Activated CD8-positive, alpha-beta memory T cell treated with anti-CD3 and anti-CD28 coated beads, Interleukin-2, amount 50 U/mL, for 1 hour (primary cell): ENCODE results near the gene SLC25A21.

Experiments
- DNase-seq: peaks from one replicate; pipeline ENCODE4 v3.0.0-alpha.2; 2020; ENCODE audit errors: extremely low read depth

The SLC25A21 gene

DNA sequence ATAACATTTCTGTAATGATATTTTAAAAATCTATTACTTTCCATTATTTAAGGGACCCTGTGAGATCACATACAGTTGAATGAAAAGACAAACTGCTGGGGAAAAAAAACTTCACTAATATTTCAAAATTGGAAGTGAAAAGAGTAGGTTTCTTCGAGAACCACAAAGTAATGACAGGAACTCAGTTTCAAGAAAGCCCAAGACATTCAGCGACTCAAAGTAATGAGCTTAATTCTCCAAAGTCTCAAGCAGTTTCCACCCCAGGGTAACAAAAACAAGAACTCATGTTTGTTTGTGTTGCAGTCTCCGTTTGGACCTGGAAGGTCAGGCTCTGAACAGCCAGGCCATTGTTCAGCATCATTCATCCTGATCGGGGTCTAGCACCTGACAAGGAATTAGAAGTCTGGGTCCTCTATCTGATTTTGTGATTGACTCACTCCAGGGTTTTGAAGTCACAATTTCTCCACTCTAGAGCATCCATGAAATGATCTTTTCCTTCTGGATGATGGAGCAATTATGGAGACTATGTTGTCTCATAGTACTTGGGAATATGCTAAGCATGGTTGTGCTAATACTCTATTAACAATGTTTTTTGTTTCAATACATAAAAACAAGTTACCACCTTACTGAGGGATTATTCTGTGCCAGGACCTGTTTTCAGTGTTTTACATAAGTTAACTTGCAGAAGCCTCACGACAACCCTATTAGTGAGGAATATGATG lies 126.9 kb downstream of the SLC25A21 start:
- DNase-seq, result no peak

DNA sequence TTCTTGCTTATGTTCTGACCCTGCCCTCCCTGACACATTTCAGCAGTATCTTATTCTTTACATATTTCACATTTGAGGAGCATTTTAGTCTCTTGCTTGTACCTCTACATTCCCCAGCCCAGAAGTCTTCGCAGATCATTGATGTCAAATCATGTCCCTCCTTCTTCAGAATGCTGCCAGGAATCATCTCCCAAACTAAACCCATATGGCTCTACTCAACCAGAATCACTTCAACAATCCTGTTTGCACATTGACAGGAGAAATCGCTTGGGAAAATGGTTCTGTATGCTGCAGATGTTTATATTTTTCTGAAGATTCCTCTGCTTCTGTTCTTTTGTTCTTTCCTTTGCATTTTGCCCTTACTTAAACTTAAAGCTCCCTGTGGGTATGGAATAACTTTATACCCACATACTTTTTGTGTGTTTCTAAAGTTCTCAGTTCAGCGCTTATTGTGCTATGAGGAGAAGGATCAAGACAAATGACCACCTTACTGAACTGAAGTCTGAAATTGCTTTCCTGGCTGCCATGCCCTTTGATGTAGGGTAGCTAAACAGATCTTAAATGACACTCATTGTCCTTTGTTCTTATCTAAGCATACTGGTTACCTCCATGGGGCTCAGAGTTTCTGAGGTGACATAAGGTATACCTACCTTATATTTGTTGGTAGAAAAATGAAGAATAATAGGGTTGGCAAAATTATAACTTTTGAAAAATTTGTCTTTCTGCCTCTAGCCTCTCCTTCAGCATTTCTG lies 134.6 kb downstream of the SLC25A21 start:
- no peak for DNase-seq

DNA sequence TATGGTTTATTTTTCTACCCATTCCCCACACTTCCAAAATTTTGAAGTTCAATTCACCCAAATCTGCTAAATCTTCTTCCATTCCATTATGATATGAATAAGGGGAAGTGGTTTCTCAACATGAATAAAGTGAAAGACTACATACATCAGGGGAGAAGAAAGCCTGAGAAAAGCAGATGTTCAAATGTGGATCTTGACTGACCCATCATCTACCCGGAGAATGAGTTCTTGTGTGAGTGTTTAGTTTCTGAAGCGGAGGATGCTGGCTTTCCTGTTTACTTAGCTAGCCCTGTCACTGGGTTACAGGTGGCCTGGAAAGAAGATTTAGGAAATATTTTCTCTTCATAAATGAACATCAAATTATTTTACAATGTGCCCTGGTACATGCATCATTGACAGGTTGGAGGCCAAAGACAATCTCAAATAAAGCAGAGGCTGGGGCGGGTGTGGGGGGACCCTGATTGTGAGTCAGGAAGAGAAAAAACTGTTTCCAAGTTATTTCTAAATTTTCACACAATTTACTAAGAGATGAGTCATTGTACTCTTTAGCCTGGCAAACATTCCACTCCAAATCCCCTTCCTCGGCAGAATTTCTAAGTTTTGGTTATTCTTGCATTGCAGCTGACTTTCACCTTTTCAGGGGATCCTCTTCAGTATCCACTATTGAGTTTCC lies 135.6 kb downstream of the SLC25A21 start:
- DNase-seq, result no peak

DNA sequence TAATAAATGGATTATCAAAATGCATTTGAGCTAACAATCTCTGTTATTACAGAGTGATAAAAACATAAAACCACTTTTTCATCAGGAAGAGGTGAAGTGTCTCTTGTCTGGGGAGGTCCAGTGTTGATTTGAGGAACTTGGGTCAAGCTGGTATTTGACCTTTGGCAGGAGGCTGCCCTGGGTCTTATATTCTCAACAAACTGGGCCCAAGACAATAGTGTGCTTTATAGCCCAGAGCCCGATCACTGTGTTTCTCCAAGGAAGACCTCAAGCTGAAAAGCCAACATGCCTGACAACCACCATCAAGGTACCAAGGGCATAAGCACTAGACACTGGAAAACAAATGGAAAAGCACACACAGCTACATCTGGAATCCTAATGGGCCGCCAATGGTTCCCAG lies 137.0 kb downstream of the SLC25A21 start:
- DNase-seq, result no peak

DNA sequence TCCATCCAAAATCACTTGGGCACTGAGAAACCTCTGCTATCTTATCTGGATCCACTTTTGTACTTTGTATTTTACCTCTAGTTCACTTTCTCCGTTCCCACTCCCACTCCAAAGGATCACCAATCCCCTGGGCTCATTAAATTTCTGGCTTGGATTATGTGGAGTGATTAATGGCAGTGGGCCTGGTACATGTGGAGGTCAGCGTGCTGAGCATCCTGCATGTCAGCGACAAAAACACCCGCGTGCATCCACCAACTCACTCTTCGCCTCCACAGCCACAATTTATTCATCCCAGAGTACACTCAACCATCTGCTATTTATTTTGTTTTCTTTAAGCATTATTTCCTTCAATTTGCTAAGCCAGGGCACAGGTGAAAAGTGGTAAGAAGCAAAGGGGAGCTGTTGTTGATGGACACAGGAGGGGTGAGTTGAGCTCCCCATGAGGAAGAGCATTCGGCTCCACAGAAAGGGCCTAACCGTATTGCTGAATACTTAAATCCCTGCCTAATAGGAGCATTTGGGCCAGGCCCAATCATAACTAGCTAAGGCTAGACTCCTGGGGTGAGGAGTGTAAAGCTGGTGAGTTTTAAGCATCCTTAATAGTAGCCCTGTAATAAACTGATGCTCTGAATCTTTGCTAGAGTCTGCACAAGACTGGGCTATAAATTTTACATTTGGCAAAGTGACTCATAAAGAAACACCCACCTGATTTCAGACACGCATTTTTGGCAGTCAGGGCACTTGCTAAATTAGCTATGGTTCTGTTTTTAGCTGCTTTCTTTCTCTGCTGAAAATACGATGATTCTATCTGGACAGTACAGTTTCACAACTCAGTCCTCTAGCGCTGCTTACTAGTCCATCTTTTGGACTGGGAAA lies 137.8 kb downstream of the SLC25A21 start:
- DNase-seq, result no peak

DNA sequence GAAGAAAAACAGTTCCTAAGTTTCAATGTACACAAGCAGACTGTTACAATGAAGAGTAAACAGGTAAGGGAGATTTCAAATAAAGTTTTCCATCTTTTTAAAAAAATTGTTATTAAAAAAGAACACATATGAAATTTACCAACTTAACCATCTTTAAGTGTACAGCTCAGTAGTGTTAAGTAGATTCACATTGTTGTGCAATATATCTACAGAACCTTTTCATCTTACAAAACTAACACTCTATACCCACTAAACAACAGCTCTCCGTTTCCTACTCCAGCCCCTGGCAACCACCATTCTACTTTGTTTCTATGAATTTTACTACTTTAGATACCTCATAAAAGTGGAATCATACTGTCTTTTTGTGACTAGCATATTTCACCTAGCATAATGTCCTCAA lies 139.5 kb downstream of the SLC25A21 start:
- no peak for DNase-seq

DNA sequence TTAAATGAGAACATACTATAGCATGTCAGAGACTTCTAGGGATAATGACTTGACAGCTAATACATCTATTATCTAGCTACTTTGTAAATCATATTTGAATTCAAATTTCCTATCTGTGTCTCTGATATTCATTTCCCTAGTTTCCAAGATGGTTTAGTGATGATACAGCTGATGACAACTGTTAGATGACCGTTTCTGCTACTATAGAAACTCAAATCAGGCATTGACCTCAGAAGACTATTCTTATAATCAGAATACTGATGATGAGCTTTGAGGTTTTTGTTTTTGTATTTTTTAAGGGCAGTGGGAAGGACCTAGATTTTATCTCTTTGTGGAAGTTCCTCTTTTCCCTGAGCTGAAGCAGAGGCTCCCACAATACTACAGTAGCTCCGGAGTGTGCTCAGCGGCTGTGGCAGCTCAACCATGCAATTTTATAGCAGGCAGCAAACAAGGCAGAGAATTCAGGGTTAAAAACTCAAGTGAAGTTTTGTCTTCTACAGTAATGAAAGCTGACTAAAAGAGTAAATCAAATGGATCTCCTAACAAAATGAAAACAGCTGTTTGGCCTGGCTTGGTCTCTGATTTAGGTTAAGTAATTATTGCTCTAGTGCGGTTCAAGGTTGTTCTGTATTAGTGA lies 145.1 kb downstream of the SLC25A21 start:
- DNase-seq, result no peak

DNA sequence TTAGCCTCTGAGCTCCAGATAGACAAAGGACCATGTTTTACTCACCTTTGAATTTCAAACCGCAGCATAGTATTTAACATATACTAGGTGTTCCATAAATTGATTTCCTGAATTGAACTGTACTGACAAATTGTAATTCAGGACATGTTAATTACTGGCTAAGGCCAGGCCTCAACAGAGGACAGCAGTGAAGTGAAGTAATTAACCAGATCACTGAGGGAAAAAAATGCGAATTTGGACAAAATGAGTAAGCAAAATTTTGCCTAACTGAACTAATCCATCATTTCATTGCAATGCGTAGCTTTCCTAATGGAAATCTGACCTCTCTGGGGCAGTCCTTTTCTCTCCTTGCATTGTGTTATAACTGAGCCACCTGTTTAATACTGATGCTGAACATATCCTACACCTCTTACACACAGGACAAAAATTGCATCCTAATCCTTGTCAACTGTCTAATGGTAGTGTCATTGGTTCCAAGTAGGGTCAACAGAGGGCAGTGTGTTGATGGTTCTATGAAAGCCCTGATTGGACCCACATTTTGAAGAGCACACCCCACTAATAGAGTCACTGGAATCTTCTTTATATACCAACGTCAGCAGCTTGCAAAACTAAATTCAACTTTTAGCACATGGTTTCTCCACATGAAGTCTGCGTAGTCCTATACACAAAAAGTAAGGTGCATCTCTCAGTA lies 148.4 kb downstream of the SLC25A21 start:
- no peak for DNase-seq

DNA sequence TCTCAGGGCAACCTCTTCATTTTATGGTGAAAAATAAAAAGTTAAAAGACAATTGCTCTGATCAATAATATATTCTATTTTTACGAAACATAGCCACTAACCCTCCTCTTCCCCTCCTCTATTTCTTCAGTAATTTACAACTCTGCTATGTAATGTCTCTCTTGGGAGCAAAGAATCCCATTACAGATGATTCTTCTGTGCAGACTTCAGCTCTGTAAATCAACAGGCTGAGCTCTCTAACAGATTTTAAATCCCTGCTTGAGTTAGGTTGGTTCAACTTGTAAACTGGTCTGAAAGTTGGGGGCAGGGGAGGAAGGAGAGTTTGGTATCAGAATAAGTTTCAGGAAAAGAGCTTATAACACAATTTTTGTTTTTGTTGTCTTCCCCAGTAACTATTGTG lies 151.0 kb downstream of the SLC25A21 start:
- no peak for DNase-seq

DNA sequence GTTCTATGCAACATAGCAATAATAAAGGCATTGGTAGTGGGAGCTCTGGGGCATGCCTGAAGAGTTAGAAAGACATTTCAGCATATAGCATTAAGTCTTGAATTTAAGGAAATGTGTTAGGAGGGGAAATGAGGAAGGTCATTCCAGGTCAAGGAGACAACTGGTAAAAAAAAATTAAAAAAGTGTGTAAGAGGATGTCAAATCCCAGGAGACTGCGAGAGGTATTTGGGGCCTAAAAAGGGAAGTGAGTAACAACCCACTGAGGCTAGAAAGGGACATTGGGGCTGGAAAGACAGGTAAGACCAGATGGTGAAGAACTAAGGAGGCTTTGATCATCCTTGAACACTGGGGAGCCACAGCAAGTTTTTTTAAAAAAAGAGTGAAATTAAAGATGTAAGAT lies 152.9 kb downstream of the SLC25A21 start:
- no peak for DNase-seq

DNA sequence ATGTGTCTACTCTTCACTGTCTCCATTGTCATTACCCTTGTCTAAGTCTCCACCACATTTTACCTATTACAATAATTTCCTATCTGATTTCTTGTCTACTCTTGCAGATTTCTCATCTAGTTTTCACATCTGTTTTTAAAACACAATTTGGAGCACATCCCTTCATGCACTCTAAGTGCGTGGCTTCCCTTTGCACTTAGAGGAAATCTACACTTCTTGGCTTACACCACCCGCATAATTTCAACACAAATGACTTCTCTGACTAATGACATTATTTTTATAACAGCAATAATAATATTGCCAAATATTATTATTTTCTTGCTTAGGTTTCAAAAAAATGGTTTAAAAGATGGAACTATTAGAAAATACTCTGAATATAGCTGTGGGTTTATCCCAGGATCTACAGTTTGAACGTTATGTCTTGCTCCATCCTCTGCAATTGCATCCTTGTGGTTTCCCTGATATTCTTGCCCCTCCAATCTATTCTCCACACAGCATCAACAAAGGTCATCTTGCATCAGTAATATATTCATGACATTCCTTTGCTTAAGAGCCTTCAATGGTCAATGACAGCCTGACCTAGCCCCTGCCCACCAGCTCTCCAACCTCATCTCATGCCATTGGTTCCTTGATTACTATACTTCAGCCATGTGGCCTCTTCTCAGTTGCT lies 153.7 kb downstream of the SLC25A21 start:
- no peak for DNase-seq

DNA sequence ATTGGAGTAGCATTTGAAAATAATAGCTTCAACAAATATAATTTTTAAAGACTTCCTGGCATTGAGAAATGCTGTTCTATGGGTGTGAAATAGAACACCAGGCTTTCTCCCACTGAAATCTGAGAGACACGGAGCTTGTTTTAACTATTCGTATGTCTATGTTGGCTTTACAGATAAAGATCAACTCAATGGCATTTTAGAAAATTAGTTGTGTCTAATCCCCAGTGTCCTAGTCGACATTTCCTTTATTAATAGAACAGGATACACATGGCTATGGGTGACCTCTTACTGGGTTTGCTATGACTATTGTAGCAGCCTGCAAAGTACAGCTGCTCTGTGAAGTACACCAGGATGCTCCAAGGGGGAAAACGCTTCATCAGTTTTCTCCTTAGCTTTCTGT lies 159.3 kb downstream of the SLC25A21 start:
- DNase-seq, result no peak

DNA sequence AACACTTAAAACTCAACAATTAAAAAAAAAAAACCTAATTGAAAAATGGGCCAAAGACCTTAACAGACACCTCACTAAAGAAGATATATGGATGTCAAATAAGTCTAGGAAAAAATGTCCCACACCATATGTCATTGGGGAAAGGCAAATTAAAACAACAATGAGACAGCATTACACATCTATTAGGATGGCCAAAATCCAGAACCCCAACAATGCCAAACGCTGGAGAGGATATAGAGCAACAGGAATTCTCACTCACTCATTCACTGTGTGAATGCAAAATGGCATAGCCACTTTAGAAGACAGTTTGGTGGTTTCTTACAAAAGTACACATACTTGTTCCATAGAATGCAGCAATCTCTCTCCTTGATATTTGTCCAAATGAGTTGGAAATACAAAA lies 173.7 kb downstream of the SLC25A21 start:
- no peak for DNase-seq

DNA sequence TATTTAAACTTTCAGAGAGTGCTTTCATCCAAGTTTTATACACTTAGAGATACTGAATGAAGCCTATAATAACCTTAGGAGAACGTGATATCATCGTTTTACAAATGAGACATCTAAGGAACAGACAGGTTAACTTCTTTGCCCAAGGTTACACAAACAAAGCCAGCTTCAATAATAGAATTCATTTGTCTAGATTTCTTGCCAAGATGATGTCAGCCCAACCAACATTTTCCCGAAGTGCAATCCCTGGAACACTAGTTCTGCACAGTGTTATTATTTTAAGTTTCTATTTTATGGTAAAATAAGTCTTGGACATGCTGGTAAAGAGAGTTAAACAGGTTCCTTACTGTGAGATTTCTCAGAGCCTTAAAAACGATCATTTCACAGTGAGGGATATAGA lies 174.6 kb downstream of the SLC25A21 start:
- no peak for DNase-seq

DNA sequence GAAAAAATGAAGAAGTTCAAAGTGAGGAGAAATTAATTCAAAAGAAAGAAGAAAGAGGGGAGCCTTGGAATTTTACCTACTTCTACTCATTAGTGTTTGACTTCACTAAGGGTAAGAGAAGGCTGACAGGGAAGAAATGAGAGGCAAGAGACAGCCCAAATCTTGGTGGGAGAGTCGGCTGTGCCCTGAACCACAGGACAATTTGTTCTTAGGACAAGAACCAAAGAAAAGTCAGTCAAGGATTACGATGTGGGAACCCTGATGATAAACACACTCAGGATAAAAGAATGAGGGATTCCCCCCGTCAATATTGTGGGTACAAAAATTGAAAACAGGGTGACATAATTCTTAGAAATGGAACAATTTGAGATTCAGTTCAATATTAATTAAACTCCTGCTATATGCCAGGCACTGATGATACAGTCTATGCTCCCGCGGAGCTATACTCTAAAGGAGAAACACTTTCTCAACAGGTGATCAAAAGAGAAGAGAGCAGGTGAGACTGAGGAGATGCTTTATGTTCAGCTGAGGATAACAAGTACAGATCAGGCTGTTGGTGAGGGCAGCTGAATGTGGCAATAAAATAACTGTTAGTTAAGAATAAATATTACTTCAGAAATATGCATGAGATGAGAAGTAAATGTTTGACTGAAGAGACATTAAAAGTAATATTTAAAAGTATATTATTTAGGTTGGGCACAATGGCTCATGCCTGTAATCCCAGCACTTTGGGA lies 175.4 kb downstream of the SLC25A21 start:
- no peak for DNase-seq

DNA sequence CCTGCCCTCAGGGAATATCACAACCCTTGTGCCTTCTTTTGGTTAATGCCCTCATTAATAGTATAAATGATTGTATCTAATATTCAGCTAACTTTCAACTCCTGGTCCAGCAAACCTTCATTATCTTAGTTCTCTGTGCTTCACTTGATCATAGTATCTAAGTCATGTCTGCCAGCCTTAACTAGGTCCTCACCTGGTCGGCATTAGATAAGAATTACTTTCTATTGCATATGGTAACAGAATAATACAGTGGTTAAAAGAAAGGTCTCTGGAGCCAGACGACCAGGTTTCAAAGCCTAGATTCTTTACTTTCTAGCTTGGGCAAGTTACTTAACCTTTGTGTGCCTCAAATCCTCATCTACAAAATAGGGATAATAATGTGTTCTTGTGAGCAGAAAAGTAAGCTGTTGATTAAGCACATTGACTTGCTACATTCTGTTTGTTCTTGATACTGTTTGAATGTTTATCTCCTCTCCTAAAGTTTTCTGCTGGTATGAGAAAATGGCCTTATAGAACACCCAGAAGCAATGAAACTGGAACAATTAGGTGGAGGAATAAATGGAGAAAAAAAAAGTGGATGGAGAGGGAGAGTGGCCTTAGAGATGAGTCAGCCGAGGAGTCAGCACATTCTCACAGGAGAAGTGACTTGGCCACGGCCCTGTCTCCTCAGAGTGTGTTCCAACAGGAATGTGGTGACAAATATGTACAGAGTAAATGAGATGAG lies 176.1 kb downstream of the SLC25A21 start:
- DNase-seq, result no peak

DNA sequence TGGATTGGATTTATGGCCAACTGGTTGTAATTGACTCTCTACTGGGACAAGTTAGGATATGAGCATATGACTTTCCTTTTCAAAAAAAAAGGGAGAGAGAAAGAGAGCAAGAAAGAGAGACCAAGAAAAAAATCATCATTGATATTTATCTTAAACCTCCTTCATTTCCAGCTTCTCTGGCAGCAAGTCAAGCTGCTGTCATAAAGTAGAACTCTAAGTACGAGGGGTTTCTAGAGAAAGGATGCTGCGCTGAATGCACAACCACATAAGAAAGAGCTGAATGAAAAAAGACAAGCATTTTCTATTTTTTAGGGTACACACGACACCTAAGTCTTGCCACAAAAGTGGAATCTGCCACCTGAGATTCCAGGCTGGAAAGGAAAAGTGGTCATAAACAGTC lies 182.6 kb downstream of the SLC25A21 start:
- DNase-seq, result no peak

DNA sequence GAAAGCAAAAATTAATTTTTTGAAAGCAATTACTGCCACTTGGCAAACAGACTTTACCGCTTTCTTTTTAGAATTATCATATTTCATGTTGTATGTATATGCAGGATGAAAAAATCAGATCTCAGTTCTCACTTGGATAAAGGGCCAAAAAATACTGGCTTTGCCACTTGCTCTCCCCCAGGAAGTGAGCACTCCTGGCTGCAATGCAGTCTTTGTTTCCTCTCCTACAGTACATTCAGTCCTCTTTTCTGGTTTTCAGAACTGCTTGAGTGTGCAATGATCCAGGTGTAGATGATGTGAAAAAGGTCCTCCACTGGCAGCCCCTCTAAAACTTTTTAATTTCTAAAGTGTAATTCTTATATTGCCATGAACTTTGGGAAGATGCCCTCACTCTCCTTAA lies 183.4 kb downstream of the SLC25A21 start:
- DNase-seq, result no peak

DNA sequence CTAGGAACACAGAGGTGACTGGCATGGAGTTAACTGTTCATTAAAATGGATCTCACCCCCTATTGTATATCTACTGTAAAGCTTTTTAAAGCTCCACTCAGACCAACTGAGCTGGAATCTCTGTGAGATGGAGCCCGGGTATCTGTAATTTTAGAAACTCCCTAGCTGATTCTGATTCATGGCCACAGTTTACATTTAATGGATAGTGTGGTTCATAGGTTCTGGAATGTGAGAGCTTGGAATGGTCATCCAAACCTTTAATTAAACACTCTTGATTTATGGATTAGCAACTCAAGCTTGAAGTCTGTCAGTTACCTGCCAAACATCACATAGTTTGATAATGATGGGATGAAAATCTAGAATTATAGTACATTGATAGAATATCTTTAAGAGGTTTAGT lies 183.8 kb downstream of the SLC25A21 start:
- DNase-seq, result no peak
